Psoas muscle (tissue), 8 donors: Measurements from ENCODE around the gene FEM1C. TPM values are rescaled to one million over a fixed set of nuclear protein-coding genes. Genes with fewer than 3 reads are reported as not detected.
A peak's percentile ranks its signal among the peaks of the same experiment; 100 is the strongest.

Experiments used
- ATAC-seq, 4 donors: fragments of 200-7000 bp; cut with Tn5 transposase; one replicate each; pipeline ENCODE4 v1.9.1; 2020; ENCODE audit warnings: moderate library complexity in 3 of 4, mild to moderate bottlenecking in 2 of 4
- DNase-seq, 2 donors: peaks; one replicate each; pipeline ENCODE4 v3.0.0-alpha.2; 2020
- H3K27ac ChIP-seq: fragments of 200-600 bp; one replicate; pipeline ENCODE4 v1.8.0; 2022
- H3K27me3 ChIP-seq, 3 donors: fragments of 200-600 bp in 1 of 3; one replicate each; pipeline versions ENCODE4 v1.6.1 to v1.8.0; 2013 to 2022; ENCODE audit warnings: low read length in 2 of 3, mild to moderate bottlenecking in 2 of 3, moderate library complexity in 1 of 3; ENCODE audit not compliant: insufficient read depth in 3 of 3
- H3K36me3 ChIP-seq, 2 donors: fragments of 200-600 bp in 1 of 2; one replicate each; pipeline versions ENCODE4 v1.6.1 to v1.8.0; 2013 to 2022; ENCODE audit warnings: low read depth in 1 of 2, mild to moderate bottlenecking in 1 of 2, moderate library complexity in 1 of 2; ENCODE audit not compliant: insufficient read depth in 1 of 2
- H3K4me1 ChIP-seq: fragments of 200-600 bp; one replicate; pipeline ENCODE4 v1.8.0; 2022
- H3K4me3 ChIP-seq: fragments of 200-600 bp; one replicate; pipeline ENCODE4 v1.8.0; 2022; ENCODE audit warnings: mild to moderate bottlenecking
- H3K9me3 ChIP-seq: fragments of 200-600 bp; one replicate; pipeline ENCODE4 v1.8.0; 2022
- CTCF ChIP-seq: fragments of 200-600 bp; IDR thresholded peaks from one replicate; pipeline ENCODE4 v1.8.0; 2022; ENCODE audit warnings: antibody characterized with exemption
- WGBS, 3 donors: extraction: QIAGEN DNeasy Blood & Tissue Kit; methylation state at CpG; one replicate each; pipeline versions ENCODE4 v1.1.6 to v1.1.7; 2013; 5-methylcytosine and 5-hydroxymethylcytosine counted together
- intact Hi-C, 2 donors: fragments of 100-400 bp; cut with DNase I; formaldehyde crosslinking; loops; one replicate each; pipeline versions ENCODE4 v1.11.0 to v1.14.2; 2022
- polyA plus RNA-seq, 3 donors: library from polyadenylated mRNA; stranded (reverse); fragments of 200-250 nt; gene quantifications; one replicate each; pipeline ENCODE4 v1.2.3, GENCODE V29; 2013
- total RNA-seq, 4 donors: library from RNA; stranded (reverse); fragmentation: NEBNext Ultra II Directional in 2 of 4; extraction: Animal tissue kit (Norgen Biotek cat#: 25700) in 2 of 4; gene quantifications; one replicate each; pipeline versions ENCODE4 v1.2.1 to v1.2.4, GENCODE V29; 2021 to 2023
- donor health status: healthy with polysubstance abuse.
- donor health status: DM: no; HTN: no; CAD: no; lungs with moderate emphysema.
- donor health status: Bipolar disorder and iron deficiency.
- donor health status: healthy.
- donor health status: DM: yes; HTN: yes; CAD: no.
- donor health status: DM: no; HTN: no; CAD: no.
- donor health status: DM: no; HTN: no; CAD: no.
- donor health status: DM: yes; HTN: yes; CAD: no.

The FEM1C gene
- total and polyA plus RNA-seq, 7 donors: 9.1 to 44.5 (median 26.0) TPM

- DNase-seq: no peak
- Histone ChIP-seq H3K27ac (peak overlapping the region; percentile 78), H3K4me3 (no peak overlapping the region), H3K9me3 (no peaks in the 10 kb centered on the region), H3K36me3 (no peaks in the 10 kb centered on the region), H3K4me1 (peaks cover 24% of the 10 kb centered on the region), H3K27me3 (no peaks in the 10 kb centered on the region)
- no peak for ATAC-seq
- intact Hi-C loops: loop anchor here in 1 of 2 donors (5.0 kb wide), 2 partner anchors 61 to 89 kb away; no protein-coding TSS in a partner anchor
- TF ChIP-seq CTCF: no peak
- WGBS, 3 donors: 57 to 94% (median 69%) methylated on average over 1 of the region's 1 CpG
Measured at GRCh38 chr5:115470921-115471320, 73.7 kb downstream of the FEM1C start.

Other genes starting within 250 kb of the FEM1C start
- gene CCDC112, start 248.1 kb downstream of the FEM1C start, total RNA-seq: 1 to 10 TPM; 1.9 to 2.1 (median 2.1) TPM
- 1 to 10 TPM in 2 of 3 donors, under 1 TPM in 1; 0.85 to 2.2 (median 1.4) TPM for gene CCDC112, start 248.1 kb downstream of the FEM1C start, polyA plus RNA-seq
- 1 to 10 TPM; 1.2 to 4.9 (median 1.7) TPM for gene TICAM2, start 57.7 kb upstream of the FEM1C start, total RNA-seq
- gene TICAM2, start 57.7 kb upstream of the FEM1C start, polyA plus RNA-seq: 1 to 10 TPM in 2 of 3 donors, under 1 TPM in 1; 0.63 to 2.9 (median 1.3) TPM
- gene TMED7, start 81.3 kb upstream of the FEM1C start, total RNA-seq: 10 to 100 TPM; 34.2 to 59.0 (median 40.6) TPM
- 10 to 100 TPM; 18.3 to 33.5 (median 28.2) TPM for gene TMED7, start 81.3 kb upstream of the FEM1C start, polyA plus RNA-seq